Nephron progenitor cell (in vitro differentiated cells): ENCODE data around the gene RELT.

ENCODE experiments used
- DNase-seq: peaks from one replicate; pipeline ENCODE4 v3.0.0; 2021
- H3K27ac Mint-ChIP-seq: 2 replicates; pipeline ENCODE4 v1.8.0; 2021; ENCODE audit warnings: mild to moderate bottlenecking, moderate library complexity, mixed read lengths
- H3K27me3 Mint-ChIP-seq: 2 replicates; pipeline ENCODE4 v1.8.0; 2021; ENCODE audit warnings: mild to moderate bottlenecking, low read depth, mixed read lengths; ENCODE audit not compliant: poor library complexity
- H3K36me3 Mint-ChIP-seq: 2 replicates; pipeline ENCODE4 v1.8.0; 2021; ENCODE audit warnings: low read depth, mixed read lengths
- H3K4me1 Mint-ChIP-seq: 2 replicates; pipeline ENCODE4 v1.8.0; 2021; ENCODE audit warnings: mixed read lengths
- H3K4me3 Mint-ChIP-seq: 2 replicates; pipeline ENCODE4 v1.8.0; 2021; ENCODE audit warnings: mild to moderate bottlenecking, moderate library complexity, mixed read lengths
- H3K9me3 Mint-ChIP-seq: 2 replicates; pipeline ENCODE4 v1.8.0; 2021; ENCODE audit warnings: mild to moderate bottlenecking, moderate library complexity, mixed read lengths
- TF ChIP-seq, protein P1 (sequence below): fragments of 200-600 bp; sonication (generic); IDR thresholded peaks from 2 replicates; pipeline ENCODE4 v1.5.0; 2021; ENCODE audit warnings: antibody characterized with exemption

The RELT gene

DNA sequence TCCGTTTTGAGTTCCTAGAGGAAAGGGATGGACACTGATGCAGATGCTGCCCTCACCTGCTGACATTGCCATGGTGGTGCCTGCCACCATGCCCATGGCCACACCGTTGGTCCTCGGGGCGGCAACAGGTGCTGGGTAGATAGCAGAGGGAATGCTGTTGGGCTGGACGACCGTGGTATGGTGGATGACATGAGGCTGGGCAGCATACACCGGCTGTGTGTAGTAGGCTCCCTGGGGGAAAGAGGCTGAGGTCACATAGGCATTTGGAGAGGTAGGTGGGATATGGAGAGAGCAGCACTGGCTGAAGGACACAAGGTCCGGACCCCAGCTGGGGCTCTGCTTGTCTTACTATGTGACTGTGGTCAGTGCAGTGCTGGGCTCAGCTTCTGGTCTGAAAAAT is 33.2 kb downstream of the RELT start:
- TF ChIP-seq, protein P1, sequence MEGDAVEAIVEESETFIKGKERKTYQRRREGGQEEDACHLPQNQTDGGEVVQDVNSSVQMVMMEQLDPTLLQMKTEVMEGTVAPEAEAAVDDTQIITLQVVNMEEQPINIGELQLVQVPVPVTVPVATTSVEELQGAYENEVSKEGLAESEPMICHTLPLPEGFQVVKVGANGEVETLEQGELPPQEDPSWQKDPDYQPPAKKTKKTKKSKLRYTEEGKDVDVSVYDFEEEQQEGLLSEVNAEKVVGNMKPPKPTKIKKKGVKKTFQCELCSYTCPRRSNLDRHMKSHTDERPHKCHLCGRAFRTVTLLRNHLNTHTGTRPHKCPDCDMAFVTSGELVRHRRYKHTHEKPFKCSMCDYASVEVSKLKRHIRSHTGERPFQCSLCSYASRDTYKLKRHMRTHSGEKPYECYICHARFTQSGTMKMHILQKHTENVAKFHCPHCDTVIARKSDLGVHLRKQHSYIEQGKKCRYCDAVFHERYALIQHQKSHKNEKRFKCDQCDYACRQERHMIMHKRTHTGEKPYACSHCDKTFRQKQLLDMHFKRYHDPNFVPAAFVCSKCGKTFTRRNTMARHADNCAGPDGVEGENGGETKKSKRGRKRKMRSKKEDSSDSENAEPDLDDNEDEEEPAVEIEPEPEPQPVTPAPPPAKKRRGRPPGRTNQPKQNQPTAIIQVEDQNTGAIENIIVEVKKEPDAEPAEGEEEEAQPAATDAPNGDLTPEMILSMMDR = no peak
- peaks cover 50% of the 10 kb centered on the region for H3K36me3 Mint-ChIP-seq

GRCh38 chr11:73410627-73411026 is 34.4 kb downstream of the RELT start:
- no peaks in the 10 kb centered on the region for H3K9me3 Mint-ChIP-seq
- H3K36me3 Mint-ChIP-seq = peaks cover 47% of the 10 kb centered on the region
- no peaks in the 10 kb centered on the region for H3K27me3 Mint-ChIP-seq
- peaks cover 28% of the 10 kb centered on the region for H3K4me1 Mint-ChIP-seq
- TF ChIP-seq, protein P1 = no peak
- no peak overlapping the region for H3K4me3 Mint-ChIP-seq
- no peak for DNase-seq
- no peak overlapping the region for H3K27ac Mint-ChIP-seq

More for the DNA sequence above, 33.2 kb downstream of the RELT start:
- Mint-ChIP-seq H3K27me3 (no peaks in the 10 kb centered on the region), H3K4me1 (peaks cover 22% of the 10 kb centered on the region), H3K4me3 (no peak overlapping the region), H3K9me3 (no peaks in the 10 kb centered on the region), H3K27ac (peak overlapping the region; percentile 10)
- DNase-seq = no peak

GRCh38 chr11:73411031-73411430 is 34.8 kb downstream of the RELT start:
- Mint-ChIP-seq H3K27ac (no peak overlapping the region), H3K36me3 (peaks cover 47% of the 10 kb centered on the region), H3K4me1 (peaks cover 30% of the 10 kb centered on the region), H3K27me3 (no peaks in the 10 kb centered on the region), H3K4me3 (no peak overlapping the region), H3K9me3 (no peaks in the 10 kb centered on the region)
- no peak for DNase-seq
- TF ChIP-seq, protein P1 = no peak

- Mint-ChIP-seq H3K4me1 (peaks cover 33% of the 10 kb centered on the region), H3K27ac (no peak overlapping the region), H3K9me3 (no peaks in the 10 kb centered on the region), H3K27me3 (no peaks in the 10 kb centered on the region), H3K4me3 (no peak overlapping the region), H3K36me3 (peaks cover 52% of the 10 kb centered on the region)
- TF ChIP-seq, protein P1 = no peak
- DNase-seq = no peak
Measured at GRCh38 chr11:73412308-73412707, 36.1 kb downstream of the RELT start.

DNA sequence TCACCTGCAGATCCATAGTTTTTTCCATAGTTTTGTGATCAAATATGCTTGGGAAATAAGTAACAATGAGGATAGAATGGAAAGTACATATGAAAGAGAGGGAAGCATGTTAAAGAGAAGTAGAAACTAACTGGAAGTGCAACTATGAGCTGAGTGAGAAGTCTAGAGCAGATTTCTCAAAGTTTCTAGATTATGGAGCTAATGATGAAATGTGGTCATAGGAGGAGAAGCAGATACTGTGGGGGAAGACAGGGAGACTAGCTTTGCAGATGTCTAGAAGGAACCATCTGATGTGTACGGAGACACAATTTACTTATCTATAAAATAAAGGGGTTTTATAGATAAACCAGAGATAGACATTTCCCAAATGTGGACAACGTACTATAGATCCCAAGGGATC is 37.1 kb downstream of the RELT start:
- H3K27me3 Mint-ChIP-seq = peaks cover 2% of the 10 kb centered on the region
- H3K27ac Mint-ChIP-seq = no peak overlapping the region
- no peak overlapping the region for H3K4me3 Mint-ChIP-seq
- TF ChIP-seq, protein P1 = no peak
- H3K36me3 Mint-ChIP-seq = peaks cover 50% of the 10 kb centered on the region
- no peak for DNase-seq
- peaks cover 25% of the 10 kb centered on the region for H3K4me1 Mint-ChIP-seq
- H3K9me3 Mint-ChIP-seq = no peaks in the 10 kb centered on the region

DNA sequence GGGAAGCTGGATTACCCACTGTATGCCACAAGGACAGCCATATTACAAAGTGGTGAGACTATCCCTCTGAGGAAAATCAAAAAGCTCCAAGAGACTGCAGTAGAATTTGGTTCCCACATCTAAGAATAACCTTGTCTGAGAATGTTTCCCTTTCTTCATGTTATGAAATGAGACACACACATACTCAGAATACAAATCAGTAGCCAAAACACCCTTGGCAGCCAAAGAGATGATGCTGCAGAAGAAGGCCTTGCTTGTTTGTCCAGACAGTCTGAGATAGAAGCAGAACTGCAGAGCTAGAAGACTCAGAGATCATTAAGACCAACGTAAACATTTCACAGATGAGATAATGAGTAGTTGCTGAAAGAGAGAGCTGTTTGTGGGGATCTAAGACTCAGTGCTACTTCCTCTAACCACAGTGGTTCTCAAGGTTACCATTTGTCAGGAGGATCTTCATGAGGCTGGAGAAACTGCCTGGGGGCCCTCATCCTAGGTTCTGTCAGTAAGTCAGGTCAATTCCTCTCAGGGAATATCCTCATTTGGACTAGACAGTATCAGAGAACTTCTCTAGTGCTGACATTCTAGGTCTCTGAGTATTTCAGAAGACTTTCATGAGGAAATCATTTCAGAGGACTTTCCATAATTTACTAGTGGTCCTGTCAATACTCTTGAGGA is 38.9 kb downstream of the RELT start:
- peak overlapping the region; percentile 12 for H3K27ac Mint-ChIP-seq
- peaks cover 25% of the 10 kb centered on the region for H3K4me1 Mint-ChIP-seq

More for the DNA sequence above, 38.9 kb downstream of the RELT start:
- Mint-ChIP-seq H3K36me3 (peaks cover 52% of the 10 kb centered on the region), H3K4me3 (no peak overlapping the region), H3K27me3 (peaks cover 3% of the 10 kb centered on the region), H3K9me3 (no peaks in the 10 kb centered on the region)
- DNase-seq = no peak
- TF ChIP-seq, protein P1 = no peak
